ENCODE data around the gene GGN. TPM values are rescaled to one million over a fixed set of nuclear protein-coding genes. Genes with fewer than 3 reads are reported as not detected.

GGN gene
- total RNA-seq, 1 donor from 2014 or later, result 0.59 TPM

Other genes starting within 250 kb of the GGN start
- gene DPF1, start 163.8 kb downstream of the GGN start, total RNA-seq, result not detected
- gene PPP1R14A, start 131.7 kb downstream of the GGN start, total RNA-seq, result 65.0 TPM
- gene SPINT2, start 123.5 kb downstream of the GGN start, total RNA-seq, result 202 TPM
- 35.6 TPM for gene C19orf33, start 83.8 kb downstream of the GGN start, total RNA-seq
- gene YIF1B, start 72.1 kb downstream of the GGN start, total RNA-seq, result 38.9 TPM
- 11.5 TPM for gene KCNK6, start 68.2 kb downstream of the GGN start, total RNA-seq
- 10.9 TPM for gene CATSPERG, start 52.2 kb downstream of the GGN start, total RNA-seq
- 113 TPM for gene PSMD8, start 13.5 kb downstream of the GGN start, total RNA-seq
- 0.62 TPM for gene SPRED3, start 663 bp upstream of the GGN start, total RNA-seq
- gene FAM98C, start 15.1 kb upstream of the GGN start, total RNA-seq, result 21.1 TPM
- gene RASGRP4, start 38.2 kb upstream of the GGN start, total RNA-seq, result 13.5 TPM
- 9.2 TPM for gene RYR1, start 45.7 kb upstream of the GGN start, total RNA-seq
- gene MAP4K1, start 229.9 kb upstream of the GGN start, total RNA-seq, result 11.4 TPM
- gene EIF3K, start 231.2 kb upstream of the GGN start, total RNA-seq, result 229 TPM

All from lower lobe of right lung (tissue), 1 donor.